Iris pigment epithelial cell (primary cell): Measurements from ENCODE around the gene ZCWPW1.
"Not testable (repeated sequence)": the region's sequence is repeated elsewhere in the genome, so short reads cannot be mapped to it uniquely, and the experiment has no call there.

ENCODE experiments used
- DNase-seq: peaks from one replicate; pipeline ENCODE4 v3.0.0-alpha.2; 2011; ENCODE audit warnings: low read depth

ZCWPW1 gene

DNA sequence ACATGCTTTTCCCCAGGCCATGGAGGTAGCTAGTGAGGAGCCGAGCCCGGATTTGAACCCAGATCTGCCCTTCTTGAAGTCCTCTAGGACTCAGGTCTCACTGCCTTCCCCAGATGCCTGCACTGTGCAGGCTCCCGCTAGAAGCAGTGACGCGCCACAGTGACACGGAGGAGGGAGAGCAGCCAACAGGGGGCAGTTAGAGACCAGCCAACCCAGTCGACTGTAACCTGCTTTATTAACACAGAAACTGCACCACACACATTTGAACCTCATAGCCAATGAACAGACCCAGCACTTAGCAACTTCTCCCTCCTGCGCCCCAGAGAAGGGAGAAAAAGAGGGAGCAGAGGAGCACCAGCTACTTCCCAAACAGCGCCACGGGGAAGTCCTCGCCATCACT is 27.8 kb downstream of the ZCWPW1 start:
- no peak for DNase-seq

DNA sequence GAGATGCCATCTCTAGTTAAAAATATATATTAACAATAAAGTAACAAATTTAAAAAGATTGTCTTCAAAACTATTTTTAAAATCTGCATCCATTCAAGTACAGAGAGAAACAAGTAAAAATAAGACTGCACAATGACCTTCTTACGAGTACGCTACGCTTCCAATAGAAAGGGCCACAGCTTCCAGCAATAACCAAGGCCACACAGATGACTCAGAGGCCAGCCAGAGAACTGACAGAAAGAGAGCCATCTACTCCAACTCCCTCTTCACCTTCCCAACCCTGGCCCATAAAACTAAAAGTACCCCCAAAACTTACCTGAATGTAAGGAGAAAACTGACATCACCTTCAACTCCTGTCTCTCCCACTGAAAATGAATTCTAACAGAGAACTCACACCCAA is 28.5 kb downstream of the ZCWPW1 start:
- no peak for DNase-seq

DNA sequence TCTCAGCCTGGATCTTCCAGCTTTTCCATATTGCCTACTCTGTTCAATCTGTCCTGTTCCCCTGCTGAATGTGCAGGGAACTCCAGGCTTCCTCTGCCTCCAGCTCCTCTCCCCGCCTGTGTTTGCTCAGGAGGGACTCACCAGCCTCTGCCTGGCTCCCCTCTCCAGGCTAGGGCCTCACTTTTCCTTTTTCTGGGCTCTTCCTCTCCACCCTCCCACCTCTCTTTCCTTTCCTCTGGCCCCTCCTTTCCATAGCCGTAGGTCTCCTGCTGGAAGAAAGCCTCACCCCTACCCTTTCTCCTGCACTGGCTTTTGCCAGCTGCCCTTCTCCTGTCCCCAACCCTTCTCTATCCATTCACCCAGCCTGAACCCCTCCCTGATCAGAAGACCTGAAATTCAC is 30.3 kb downstream of the ZCWPW1 start:
- no peak for DNase-seq

DNA sequence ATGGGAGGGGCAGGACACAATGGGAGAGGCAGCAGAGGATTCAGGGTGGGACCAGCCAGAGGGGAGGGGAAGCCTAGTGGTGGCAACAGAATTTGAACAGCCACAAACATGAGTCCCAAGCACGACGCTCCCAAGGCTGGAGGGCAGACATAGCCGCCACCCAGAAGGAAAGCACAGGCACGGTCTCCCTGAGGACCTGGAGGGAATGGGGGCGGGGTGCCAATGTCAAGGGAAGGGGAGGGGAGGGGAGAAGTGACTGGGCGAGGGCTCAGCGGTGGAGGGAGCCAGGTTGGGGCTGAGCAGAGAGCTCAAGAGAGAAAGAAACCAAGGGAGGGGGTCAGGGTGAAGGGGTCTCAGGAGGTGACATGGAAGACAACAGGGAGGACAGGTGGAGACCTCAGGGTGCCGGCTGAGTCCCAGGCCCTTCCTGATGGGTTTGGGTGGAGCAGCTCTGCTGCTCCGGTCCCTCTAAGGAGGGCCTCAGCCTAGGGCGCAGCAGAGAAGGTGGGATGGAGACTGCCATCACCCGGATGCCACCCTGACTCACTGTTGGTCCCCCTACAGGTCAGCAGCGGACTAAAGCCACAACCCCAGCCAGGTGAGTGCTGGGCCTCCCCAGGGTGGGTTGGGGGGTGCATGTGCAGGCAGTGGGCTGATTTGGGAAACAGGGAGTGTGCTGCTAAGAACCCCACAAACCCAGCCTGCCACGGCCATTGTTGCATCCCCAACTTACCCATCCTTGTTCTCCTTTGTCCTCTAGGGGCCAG is 31.0 kb downstream of the ZCWPW1 start:
- no peak for DNase-seq

DNA sequence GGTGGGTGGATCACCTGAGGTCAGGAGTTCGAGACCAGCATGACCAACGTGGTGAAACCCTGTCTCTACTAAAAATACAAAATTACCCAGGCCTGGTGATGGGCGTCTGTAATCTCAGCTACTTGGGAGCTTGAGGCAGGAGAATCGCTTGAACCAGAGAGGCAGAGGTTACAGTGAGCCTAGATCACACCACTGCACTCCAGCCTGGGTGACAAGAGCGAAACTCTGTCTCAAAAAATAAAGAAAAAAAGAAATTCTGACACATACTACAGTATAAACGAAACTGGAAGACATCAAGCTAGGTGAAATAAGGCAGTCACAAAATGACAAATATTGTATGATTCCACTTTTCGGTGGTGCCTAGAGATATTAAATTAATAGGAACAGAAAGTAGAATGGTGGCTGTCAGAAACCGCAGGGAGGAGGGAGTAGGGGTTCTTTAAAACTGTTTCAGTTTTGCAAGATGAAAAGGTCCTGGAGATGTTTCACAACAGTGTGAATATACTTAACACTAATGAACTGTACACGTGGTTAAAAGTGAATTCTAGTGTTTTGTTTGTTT is 32.0 kb downstream of the ZCWPW1 start:
- DNase-seq: no peak

DNA sequence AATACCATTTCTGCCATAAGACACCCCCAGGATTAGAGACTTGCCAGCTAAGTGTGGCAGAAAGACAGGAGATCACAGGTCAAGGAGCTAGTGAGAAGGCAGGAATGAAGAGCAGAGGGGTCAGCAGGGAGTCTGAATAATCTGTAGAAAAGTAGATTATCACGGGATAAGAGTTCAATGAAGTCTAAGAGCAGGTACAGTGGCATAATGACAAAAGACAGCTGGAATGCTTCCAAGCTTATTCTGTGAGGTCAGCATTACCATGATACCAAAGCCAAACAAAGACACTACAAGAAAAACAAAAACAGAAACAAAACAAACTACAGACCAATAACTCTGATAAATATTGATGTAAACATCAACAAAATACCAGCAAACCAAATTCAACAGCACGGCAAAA is 34.4 kb downstream of the ZCWPW1 start:
- no peak for DNase-seq

DNA sequence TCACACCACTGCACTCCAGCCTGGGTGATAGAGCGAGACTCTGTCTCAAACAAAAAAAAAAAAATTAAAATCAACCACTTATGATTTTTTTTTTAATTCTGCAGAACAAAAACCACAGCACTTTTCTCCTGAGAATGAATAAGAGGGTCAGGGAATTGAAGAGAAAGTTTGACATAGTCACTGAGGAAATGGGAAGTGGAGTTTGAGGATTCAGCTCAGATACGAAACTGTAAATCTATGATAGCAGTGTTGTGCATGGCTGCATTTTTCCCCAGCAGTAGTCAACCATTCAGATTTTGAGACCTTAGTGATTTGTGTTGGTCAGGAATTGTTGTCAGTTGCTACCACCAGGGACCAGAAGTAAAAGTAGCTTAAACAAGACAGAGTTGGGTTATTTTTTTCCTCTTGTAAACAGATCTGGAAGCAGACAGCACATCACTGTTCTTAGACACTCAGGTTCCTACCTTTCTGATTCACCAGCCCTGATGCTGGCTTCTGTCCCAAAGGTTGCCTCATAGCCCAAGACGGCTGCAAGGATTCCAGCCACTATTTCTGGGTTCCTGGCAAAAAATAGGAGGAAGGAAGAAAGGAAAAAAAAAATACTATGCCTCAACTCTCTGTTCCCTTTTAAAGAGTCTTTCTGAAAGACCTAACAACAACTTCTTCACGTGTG is 35.1 kb downstream of the ZCWPW1 start:
- no peak for DNase-seq

DNA sequence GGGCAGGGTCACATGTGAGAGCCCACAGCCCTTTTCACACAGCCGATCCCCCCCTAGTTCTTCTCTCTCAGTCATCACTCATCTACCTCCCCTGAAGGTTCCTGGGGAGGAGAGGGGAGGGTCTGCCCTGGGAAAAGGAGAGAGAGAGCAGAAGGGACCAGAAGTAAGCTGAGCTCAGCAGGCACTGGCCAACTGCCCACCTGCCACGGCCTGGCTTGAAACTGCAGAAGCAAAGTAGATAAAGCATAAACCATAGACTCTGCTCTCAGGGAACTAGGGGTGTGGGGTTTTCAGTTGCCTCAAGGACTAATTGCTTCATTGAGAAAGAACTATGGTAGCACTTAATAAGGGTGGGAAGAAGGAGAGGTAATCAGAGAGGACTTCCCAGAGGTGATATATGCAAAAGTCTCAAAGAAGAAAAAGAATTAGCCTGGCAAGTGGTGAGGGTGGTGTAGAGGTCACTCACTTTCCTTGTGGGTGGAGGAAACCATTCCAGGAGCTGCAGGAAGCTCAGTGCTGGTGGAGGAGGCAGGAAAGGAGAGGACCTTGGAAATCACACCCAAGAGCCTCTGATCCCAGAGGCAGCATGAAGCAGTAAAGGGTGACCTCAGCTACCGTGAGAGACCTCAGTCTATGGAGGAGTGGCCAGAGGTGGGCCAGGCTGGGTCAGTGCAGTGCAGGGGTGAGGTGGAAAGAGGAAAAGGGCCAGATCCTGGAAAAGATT is 38.1 kb downstream of the ZCWPW1 start:
- DNase-seq: no peak

DNA sequence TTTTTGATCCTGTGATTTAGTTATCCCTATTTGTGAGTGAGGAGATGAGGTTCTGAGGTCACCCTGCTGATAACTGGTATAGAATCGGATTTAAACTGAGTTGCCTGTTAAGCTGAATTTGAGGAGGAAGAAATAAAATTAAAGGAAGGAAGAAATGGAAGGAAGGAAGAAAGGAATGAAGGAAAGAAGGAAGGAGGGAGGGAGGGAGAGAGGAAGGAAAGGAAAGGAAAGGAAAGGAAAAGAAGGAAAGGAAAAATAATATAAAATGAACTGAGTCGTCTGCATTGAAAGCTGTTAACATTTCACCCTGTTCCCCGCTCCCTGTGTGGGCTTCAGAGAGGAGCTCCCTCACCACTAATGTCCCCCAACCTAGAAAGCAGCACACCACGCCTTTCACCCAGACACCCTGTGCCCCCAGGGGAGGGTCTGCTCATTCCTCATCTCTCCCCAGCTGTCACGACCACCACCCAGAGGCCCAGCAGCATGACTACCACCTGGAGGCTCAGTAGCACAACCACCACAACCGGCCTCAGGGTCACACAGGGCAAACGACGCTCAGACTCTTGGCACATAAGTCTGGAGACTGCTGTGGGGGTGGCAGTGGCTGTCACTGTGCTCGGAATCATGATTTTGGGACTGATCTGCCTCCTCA is 38.9 kb downstream of the ZCWPW1 start:
- no peak for DNase-seq

DNA sequence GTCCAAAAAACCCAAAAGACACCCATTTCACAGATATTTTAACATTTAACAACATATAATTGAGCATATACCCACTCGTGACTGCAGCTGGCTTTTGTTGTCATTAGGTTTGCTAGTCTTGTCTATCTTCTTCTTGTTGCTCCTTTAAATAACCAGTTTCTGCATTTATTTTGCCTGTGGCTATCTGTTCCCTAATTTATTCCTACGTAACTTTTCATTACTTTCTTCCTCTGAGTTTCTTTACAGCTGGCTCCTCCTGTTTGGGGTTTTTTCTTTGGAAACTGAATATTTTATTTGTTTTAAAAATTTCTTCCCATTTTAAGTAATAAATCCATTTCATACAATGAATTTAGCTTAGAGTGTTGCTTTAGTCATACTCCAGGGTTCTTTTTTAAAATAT is 40.8 kb downstream of the ZCWPW1 start:
- no peak for DNase-seq

DNA sequence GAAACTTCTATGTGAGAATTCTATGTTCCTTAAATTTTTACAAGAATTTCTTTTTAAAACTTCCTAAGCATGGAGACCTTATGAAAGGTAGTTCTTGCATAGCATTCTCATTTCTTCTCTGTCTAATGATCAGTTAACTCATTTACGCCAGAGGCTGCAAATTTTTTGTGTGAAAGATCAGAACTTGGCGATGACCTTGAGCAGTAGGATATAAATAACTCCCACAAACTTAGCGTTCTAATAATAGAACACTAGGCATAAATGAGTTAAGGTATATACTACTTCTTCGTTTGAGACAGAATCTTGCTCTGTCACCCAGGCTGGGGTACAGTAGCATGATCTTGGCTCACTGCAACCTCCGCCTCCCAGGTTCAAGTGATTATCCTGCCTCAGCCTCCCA is 41.6 kb downstream of the ZCWPW1 start:
- DNase-seq: no peak

DNA sequence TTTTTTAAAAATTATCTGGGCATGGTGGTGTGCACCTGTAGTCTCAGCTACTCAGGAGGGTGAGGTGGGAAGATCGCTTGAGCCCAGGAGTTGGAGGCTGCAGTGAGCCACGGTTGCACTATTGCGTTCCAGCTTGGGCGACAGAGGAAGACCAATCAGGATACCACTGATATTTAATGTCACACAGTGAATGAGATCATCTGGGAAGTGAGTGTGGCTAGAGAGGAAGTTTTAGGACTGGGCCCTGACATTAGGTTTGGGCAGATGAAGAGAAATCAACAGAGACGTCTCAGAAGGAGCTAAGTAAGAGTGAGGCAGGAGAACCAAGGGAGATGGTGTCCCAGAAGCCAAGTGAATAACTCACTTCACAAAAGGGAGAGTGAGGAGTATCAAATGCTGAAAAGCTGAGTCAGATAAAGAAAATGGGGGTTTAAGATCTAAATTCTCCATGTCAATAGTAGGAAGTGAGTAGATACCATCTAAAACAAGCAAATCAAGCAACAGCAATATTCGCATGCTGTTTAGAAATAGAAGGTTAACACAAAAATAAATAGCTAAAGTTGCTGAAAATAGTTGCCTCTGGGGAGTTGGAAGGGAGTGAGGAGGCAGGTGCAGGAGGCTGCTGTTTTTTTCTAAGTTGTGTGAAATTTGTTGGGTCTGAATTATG is 43.7 kb downstream of the ZCWPW1 start:
- no peak for DNase-seq

DNA sequence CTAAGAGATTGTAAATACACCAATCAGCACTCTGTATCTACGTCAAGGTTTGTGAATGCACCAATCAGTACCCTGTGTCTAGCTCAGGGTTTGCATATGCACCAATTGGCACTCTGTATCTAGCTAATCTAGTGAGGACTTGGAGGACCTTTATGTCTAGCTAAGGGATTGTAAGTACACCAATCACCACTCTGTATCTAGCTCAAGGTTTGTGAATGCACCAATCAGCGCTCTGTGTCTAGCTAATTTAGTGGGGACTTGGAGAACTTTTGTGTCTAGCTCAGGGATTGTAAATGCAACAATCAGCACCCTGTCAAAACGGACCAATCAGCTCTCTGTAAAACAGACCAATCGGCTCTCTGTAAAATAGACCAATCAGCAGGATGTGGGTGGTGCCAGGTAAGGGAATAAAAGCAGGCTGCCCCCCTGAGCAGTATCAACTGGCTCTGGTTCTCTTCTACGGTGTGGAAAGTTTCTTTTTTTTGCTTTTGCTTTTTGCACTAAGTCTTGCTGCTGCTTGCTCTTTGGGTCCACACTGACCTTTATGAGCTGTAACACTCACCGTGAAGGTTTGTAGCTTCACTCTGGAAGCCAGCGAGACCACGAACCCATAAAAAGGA is 46.2 kb downstream of the ZCWPW1 start:
- not testable (repeated sequence) for DNase-seq

DNA sequence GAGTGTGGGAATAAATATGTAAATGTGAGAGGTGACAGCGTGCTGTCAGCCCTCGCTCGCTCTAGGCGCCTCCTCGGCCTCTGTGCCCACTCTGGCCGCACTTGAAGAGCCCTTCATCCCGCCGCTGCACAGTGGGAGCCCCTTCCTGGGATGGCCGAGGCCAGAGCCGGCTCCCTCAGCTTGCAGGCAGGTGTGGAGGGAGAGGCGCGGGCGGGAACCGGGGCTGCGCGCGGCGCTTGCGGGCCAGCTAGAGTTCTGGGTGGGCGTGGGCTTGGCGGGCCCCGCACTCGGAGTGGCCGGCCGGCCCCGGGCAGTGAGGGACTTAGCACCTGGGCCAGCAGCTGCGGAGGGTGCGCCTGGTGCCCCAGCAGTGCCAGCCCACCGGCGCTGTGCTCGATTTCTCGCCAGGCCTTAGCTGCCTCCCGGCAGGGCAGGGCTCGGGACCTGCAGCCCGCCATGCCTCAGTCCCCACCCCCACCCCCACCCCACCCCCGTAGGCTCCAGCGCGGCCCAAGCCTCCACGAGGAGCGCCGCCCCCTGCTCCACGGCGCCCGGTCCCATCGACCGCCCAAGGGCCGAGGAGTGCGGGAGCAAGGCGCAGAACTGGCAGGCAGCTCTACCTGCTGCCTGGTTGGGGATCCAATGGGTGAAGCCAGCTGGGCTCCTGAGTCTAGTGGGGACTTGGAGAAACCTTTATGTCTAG is 46.8 kb downstream of the ZCWPW1 start:
- not testable (repeated sequence) for DNase-seq

DNA sequence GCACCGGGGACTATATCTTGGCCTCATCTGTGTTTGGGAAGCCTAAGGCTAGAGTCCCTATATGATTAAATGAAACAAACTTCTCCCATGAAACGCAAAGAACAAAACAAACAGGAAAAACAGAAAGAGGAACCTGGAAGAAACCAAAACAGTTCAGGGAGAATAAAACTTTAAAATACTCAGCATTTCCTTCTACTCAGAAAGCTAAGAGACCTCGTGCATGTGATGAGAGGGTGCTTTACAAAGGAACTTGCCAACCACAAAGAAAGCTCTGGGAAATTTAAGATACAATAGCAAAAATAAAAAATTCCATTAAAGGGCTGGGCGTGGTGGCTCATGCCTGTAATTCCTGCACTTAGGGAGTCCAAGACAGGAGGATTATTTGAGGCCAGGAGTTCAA is 48.3 kb downstream of the ZCWPW1 start:
- DNase-seq: no peak

DNA sequence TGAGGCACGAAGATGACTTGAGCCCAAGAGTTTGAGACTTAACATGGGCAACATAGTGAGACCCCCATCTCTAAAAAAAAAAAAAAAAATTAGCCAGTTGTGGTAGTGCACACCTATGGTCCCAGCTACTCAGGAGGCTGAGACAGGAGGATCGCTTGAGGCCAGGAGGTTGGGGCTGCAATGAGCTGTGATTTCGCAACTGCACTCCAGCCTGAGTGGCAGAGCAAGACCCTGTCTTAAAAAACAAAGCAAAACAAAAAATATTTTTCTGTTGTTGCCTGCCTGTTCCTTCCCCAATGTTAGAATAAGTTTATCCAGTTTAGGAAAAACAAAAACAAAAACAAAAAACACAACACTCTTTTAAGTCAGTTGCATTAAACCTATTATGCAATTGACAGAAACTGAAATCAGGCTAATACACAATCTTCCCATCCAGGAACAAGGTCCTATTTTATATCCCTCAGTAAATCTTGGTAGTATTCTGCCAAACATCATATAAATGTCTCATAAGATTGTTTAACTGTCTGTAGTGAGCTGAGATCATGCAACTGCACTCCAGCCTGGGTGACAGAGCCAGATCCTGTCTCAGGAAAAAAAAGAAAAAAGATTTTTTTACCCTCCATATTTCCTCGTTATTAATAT is 50.3 kb downstream of the ZCWPW1 start:
- no peak for DNase-seq

DNA sequence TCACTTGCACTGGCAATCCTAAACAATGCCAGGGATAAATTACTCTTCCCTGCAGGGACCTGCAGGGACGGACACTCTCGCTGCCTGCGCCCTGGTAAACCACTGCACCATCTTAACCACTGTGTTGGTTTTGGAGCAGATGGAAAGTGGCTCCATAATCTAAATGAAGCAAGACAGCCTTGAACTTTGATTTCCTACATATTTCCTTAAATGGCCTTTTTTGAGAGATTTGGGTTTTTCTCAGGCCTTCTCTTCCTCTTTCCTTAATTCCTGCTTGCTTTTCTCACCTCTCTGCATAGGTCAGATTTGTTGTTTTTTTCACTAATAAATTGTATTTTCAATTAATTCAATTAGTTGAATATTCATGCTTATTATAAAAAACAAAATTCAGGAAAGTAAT is 52.4 kb downstream of the ZCWPW1 start:
- no peak for DNase-seq

DNA sequence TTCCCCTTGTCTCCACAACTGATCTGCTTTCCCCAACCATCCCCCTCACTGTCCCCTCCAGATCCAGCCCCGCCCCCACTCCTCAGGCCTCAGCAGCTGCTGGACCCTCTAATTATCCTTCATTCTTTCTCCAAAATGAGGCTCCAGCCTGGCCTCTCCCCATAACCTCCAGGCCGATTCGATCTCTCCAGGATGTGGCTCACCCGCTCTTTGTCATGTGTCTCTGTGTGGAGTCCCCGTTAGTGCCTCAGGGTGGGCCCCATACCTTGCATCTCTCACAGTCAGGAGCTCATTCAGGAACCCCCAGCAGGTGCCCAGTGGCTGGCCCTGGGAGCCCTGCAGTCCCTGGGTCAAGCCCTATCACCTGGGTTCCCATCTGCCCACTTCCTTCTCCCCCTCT is 53.9 kb downstream of the ZCWPW1 start:
- DNase-seq: no peak

DNA sequence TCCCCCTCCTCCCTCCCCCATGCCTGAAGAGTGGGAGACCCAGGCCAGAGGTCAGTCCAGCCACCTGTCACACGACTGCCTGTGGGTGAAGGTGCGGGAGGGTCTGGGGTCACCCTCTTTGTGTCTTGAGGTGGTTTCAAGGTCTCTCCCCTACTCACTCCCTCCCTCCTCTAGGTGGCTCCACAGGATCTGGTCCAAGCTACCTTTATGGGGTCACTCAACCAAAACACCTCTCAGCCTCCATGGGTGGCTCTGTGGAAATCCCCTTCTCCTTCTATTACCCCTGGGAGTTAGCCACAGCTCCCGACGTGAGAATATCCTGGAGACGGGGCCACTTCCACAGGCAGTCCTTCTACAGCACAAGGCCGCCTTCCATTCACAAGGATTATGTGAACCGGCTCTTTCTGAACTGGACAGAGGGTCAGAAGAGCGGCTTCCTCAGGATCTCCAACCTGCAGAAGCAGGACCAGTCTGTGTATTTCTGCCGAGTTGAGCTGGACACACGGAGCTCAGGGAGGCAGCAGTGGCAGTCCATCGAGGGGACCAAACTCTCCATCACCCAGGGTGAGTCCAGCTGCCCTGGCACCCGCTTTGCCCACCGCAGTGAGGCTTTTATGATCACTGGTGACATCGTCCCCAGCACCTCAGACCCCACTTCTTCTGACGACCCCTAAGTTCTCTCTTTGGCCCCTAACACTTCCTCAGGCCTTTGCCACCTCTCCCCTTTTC is 54.5 kb downstream of the ZCWPW1 start:
- DNase-seq: not testable (repeated sequence)
